HG03175 (cell line): ENCODE measurements around the gene CDH23.

Experiments used
- ATAC-seq: cut with Tn5 transposase; IDR thresholded peaks from one replicate; pipeline ENCODE4 v1.9.1; 2021; ENCODE audit warnings: mild to moderate bottlenecking, moderate library complexity; ENCODE audit not compliant: unreplicated experiment

The CDH23 gene

GRCh38 chr10:71777213-71777985, 380.7 kb downstream of the CDH23 start:
- ATAC-seq = no peak

GRCh38 chr10:71778071-71778825, 381.5 kb downstream of the CDH23 start:
- ATAC-seq = no peak

GRCh38 chr10:71779641-71780040, 382.9 kb downstream of the CDH23 start:
- ATAC-seq = no peak

DNA sequence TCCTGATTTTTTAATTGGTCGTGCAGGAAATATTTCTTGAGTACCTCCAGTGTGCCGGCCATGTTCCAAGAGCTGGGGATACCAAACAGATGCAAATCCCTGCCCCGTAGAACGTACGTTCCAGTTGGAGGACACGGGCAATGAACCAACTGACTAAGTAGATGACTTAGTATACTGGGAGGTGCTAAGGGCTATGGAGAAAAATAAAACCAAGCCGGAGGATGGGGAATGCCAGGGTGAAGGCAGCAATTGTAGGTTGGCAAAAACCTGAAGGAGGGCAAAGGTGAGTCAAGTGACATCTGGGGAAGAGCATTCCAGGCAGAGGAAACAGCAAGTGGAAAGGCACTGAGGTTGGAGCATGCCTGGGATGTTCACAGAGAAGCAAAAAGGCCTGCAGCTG, 383.4 kb downstream of the CDH23 start:
- no peak for ATAC-seq

DNA sequence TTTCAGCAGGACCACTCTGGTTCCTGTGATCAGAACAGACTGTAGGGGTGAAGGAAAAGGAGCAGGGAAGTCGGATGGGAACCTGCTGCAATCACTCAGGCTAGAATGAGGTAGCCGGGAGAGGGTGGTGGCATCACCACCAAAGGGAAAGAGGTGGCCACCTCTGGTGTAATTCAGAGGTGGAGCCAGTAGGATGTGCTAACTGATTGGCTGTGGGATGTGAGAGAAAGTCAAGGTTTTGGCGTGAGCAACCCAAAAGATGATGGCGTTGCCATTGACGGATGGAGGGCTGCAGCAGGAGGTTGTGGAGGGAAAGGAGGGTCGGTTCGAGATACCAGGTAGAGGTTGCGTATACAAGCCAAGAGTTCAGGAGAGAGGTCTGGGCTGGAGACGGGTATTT, 384.0 kb downstream of the CDH23 start:
- no peak for ATAC-seq

GRCh38 chr10:71782221-71782916, 385.6 kb downstream of the CDH23 start:
- ATAC-seq = no peak

DNA sequence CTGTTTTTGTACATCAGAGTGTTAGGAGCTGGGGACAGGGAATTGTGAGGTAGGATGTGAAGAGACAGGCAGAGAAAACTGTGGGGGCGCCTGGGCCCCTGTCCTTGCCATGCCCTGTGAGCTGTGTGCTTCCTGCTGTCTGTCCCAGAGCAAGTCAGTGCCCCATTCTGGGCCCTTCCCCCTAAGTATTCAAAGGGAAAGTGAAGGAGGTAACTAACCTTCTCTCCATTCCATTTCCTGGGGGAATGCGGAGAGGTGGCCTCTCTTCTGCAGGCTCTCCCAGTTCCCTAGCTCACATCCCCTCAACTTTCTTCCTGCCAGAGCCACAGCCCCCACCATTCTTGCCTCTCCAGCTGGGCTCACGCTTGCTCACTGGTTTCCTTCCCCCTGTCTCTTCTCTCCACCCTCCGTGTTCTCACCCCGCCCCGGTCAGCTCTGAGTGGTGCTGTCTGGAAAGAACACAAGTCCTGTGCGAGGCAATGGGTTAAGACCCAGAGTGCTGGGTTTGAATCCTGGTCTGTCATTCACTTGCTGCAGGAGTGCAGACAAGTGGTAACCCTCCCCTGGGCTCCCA, 386.3 kb downstream of the CDH23 start:
- ATAC-seq = no peak

DNA sequence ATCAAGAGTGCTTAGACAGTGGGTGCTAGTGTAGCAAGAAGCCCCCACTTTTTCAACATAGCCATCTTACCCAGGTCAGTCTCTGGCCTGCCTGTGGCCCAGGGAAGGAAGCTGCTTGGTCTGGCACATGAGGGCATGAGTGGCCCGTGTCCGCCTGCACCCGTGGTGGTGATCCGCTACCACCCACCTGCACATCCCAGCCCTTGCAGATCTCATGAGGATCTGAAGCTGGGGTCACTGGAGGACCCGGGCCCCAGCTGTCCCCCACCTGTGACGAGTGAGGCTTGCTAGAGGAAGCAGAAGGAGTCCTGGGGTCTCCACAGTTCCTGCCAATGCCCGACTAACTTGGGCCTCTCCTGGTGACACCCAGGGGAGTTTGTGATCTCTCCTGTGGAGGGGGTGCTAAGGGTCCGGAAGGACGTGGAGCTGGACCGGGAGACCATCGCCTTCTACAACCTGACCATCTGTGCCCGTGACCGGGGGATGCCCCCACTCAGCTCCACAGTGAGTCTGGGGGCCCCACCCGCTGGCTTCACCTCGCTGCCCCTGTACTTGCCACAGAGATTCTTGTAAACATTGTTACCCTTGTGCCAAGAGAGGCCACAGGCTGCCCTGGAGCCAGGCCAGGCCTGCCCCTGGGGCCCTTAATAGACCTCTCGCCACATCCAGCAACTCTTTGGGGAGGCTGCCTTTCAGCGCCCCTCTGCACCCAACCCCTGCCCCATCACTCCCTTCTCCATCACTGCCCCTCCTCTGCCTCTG, 387.4 kb downstream of the CDH23 start:
- no peak for ATAC-seq

- ATAC-seq = no peak
Observed at GRCh38 chr10:71784679-71785272, 388.1 kb downstream of the CDH23 start.

DNA sequence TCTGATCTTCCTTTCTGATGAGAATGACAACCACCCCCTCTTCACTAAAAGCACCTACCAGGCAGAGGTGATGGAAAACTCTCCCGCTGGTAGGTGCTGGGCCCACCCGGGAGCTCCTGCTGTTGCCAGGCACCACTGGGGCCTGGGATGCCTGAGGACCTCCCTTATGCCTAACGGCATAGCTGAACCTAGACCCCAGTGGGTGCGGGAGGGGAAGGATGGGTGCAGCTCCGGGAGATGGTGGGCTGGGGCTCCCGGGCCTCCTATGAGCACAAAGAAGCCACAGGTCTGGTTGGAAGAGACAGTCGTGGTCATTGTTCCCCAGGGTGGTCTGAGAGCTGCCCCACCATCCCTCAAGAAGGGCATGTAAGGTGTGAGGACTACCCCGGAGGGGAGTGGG, 392.2 kb downstream of the CDH23 start:
- no peak for ATAC-seq

DNA sequence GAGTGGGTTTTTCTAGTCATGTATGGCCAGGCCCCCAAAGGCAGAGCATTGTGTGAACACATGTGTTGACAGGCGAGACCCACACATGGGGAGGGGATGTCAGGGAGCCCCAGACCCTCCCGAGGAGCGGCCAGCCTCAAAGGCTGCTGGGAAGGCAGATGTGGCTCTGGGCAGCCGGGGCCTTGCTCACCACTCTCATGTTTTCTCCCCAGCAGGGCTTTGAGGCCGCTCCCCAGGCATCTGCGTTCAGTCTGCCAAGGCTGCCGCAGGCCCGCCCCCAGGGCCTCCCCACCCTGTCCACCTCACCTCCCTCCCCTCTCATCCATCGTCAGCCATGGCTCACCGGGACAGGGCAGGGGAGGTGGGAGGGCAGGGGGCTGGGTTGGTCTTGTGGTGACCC, 393.2 kb downstream of the CDH23 start:
- no peak for ATAC-seq

DNA sequence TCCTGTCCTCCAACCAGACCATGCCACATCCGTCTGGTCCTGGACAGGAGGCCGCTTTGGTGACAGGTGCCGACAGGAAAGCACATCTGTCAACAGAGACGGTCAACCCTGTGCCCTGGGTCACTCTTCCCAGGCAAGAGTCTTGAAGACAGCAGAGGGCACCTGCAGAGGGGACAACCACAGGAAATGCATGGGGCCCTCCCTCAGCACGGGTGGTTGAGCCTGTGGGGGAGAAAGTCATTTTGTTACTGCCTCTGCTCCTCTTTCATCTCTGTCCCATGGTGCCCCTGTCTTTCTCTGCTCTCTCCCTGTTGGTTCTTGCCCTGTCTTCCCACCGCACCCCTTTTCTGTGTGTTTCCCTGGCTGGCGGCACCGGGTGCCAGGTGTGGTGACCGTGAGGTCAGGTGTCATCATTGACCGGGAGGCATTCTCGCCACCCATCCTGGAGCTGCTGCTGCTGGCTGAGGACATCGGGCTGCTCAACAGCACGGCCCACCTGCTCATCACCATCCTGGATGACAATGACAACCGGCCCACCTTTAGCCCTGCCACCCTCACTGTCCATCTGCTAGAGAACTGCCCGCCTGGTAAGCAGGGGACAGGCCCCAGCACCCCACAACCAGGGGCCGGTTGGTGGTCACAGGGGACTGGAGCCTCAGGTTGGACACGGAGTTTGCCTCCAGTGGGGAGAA, 394.2 kb downstream of the CDH23 start:
- no peak for ATAC-seq

- no peak for ATAC-seq
Observed at GRCh38 chr10:71795248-71795647, 398.5 kb downstream of the CDH23 start.

- ATAC-seq = no peak
Observed at GRCh38 chr10:71796749-71797405, 400.2 kb downstream of the CDH23 start.

DNA sequence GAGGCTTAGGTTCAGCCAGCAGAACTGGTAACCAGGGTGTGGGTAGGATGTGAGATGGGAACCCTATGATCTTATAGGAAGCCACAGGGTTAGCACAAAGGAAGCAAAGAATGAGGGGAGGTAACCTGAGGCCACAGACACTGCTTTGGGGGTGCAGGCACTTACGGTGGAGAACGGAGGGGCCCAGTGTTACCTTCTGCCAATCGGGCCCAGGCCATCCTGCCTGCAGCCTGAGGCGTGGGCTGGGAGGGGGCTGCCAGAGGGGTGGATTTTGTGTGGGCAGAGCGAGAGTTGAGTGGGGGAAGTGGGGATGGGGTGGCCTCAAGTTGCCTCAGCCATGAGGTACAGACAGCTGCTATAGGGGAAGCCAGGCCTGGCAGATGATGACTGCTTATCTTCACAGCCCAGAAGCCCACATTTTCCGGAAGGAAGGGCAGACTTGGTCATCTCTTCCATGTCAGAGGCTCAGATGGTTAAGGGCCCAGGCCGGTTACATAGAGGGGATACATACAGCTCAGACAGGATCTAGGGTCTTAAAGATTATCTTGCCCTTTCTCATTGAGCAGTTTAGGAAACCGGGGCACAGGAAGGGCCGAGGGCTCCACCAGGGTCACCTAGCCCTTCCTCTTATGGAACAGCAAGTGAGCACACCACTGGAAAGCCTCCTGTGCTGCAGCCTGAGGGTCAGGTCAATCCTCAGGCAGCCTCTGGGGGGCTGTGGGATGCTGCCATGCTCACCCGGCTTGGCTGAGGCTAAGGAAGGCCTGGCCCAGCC, 401.0 kb downstream of the CDH23 start:
- no peak for ATAC-seq

DNA sequence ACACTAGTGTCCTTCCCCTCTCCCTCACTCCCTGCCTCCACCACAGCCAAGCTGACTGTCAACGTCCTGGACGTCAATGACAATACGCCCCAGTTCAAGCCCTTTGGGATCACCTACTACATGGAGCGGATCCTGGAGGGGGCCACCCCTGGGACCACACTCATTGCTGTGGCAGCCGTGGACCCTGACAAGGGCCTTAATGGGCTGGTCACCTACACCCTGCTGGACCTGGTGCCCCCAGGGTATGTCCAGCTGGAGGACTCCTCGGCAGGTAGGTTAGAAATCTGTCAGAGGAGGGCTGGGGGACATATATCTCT, 401.5 kb downstream of the CDH23 start:
- ATAC-seq = no peak

DNA sequence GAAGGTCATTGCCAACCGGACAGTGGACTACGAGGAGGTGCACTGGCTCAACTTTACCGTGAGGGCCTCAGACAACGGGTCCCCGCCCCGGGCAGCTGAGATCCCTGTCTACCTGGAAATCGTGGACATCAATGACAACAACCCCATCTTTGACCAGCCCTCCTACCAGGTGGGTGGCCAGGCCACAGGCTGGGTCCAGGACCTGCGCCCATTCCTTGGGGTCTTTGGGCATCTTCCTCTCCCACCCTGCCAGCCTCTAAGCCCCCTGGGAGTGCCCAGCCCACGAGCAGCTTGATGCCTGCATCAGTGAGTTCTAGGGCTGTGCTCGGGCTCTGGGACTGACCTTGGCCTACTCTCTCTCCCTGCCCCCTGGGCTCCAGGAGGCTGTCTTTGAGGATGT, 402.4 kb downstream of the CDH23 start:
- no peak for ATAC-seq

GRCh38 chr10:71799608-71800453, 403.1 kb downstream of the CDH23 start:
- ATAC-seq = no peak
